NCI-H524 (cell line): ENCODE measurements around the gene DNMBP.
A peak's percentile ranks its signal among the peaks of the same experiment; 100 is the strongest.
"Not testable (repeated sequence)": the region's sequence is repeated elsewhere in the genome, so short reads cannot be mapped to it uniquely, and the experiment has no call there.

Experiments used
- DNase-seq, 2 experiments: peaks; one replicate each; lab custom pipeline; 2025; lab: John Stamatoyannopoulos, UW

The DNMBP gene

DNA sequence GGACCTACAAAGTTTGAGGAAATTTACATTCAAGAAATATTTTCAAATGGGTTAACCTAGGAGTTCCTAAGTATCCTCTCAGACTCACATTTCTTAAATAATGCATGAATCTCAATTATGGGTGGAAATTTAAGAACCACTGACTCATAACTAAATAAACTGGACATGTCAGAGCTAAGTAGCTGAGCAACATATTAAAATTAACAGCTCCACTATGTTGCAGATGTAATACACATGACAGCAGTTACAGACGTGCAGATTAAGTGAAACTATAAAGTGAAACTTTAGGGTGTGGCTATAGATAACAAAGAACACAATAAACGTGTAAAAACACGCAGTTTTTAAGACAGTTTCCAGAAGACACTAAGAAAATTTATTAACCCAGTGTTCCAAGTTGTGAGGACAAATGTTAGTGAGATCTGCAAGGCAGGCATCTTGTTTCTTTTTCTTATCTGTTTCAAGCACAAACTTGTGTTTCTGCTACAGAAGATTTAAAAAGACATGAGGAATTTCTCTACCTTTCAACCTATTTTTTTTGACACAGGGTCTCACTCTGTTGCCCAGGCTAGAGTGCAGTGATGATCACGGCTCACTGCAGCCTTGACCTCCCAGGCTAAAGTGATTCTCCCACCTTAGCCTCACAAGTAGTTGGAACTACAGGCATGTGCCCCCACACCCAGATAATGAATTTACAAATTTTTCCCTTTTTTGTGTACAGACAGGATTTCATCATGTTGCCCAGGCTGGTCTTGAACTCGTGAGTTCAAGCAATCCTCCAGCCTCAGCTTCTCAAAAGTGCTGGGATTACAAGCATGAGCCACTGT lies 25.3 kb downstream of the DNMBP start:
- DNase-seq = no peak

DNA sequence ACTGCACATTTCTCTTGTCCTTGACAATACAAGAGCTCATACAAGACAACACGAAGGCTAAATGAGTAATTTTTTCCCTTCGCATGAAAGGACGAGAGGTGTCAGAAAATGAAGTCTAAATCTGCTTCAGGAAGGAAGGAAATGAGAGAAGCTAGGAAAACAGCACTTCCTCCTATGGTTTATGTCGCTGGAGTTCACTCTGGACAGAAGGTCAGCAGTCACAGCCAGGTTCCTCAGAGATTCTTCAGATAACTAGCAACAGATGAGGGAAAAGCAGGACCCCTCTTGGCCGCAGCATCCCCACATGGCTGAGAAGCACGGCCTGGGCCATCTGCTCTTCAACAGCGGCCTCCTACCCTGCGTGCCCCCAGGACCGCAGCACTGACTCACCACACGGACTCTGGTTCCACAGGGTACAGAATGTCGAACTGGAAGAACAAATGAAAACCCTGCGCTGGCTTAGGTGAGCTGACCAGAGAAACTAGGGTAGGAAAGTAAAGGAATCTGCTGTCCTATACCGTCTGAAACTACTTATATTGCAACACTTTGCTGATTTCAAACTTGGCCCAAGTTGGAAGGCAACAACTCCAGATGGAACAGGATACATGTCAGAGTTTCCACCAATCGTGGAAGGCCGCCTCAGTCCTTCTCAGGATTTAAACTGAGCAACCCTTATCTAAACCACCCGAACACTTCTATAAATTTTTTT lies 26.3 kb downstream of the DNMBP start:
- DNase-seq = peak; percentile 17 to 59

DNA sequence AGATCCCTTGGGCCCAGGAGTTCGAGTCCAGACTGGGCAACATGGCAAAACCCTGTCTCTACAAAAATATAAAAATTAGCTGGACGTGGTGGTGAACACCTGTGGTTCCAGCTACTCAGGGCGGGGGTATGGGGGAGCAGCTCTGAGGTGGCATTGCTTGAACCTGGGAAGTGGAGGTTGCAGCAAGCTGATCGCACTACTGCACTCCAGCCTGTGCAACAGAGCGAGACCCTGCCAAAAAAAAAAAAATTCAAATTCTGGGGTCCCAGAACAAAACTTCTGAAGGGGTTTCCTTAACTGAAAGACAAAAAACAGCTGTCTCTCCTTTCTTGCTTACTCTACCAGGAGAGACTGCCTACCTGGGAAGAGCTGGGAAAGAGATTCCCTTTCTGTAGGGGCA lies 27.0 kb downstream of the DNMBP start:
- DNase-seq = no peak

DNA sequence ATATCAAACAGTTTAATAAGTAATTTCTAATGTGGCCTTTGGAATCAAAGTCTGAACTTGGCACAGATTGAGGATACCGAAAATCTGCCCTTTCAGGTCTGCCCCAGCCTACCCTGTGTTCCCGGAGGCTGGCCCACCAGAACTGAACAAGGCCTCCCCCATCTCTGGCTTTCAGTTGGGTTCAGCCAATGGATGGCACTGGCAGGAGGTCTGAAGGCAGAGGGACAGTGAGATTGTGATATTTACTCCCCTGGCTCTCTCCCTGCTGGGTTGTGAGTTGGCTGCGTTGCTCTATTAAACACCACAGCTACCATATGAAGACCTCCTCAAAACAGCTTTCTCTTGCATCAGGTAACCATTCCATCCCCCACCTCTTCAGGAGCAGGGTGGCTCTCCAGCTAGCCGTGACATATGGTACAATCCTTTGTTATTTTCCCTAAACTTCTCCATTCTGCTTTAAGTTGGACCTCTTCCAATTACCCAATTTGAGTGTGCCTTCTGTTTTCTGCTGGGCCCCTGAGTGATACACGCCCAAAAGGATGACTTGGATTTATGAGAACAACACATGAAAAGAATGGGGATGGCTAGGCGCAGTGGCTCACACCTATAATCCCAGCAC lies 28.1 kb downstream of the DNMBP start:
- DNase-seq = peak; percentile 89 to 92

DNA sequence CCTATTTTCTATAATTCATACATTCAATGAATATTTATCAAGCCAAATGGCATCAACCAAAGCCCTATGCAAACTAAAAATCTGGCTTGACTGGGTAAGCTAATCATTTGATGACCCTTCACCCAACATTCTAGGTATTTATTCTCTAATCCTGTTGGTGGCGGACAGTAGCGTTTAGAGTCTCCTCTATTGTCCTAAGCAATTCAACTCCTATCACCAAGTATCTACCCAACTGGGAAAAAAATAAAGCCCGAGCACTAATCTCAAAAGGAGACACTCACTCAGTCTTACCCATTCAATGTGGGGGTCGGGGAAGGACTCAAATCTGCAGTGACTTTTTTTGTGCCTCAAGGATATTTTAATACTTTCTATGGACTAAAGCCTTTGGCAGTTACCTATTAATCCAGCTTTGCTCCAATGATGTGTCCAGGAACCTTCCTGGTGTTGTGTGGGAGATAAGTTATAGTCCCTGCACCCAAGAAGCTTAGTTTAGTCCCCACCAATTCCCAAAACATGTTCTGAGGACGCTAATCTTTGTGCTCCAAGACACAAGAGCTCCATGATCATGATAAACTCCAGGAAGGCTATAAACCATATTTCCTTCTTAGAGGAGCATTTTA lies 30.6 kb downstream of the DNMBP start:
- DNase-seq = peak in 1 of 2 experiments; percentile 14

DNA sequence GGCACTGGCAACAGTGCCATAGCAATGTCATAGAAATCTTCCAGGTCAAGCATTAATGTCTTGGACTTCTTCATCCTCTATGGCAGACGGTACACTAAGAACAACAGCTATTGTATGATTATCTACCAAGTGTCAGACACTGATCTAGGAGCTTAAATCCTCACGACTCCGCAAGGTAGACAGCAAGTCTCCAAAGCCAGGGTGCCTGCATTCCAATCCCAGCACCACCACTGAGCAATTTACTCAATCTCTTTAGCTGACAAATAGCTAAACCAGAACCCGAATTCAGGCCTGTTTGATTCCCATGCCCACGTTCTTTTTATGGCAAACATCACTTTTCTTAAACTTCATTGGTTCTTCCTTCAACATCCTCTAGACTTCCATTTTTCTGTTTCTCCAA lies 31.8 kb downstream of the DNMBP start:
- peak; percentile 7 to 24 for DNase-seq

DNA sequence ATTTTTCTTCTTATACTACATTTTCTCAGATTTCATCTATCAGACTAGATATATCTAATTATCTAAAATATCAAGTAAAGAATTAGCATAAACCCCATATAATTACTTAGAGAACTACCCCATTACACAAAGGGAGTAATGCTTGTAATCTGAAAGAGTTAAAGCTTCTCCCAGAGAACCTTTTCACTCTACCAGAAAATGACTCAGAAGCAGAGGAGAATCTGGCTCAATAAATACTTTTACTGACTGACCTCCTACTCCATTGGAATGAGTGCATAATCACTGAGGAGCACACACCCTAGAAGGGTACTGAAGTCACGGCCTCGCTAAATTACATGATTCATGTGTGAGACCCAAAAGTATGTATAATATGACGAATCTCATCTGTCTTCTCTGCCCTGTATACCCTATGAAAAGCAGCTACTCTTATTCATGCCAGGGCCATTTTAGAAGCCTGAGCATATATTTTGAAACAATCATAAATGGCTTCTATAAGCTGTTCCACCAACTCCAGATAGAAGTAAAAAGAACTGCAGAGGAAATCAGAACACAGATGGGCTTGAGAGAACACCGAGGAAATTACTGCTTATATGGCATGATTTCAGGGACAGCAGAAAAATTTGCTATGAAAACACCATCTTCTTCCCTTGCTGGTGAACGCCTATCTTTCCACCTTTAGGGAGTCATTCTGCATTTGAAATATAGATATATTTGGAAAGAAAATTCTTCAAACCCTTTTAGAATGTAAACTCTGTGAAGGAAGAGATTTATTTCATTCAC lies 32.7 kb downstream of the DNMBP start:
- DNase-seq = peak; percentile 11 to 37

DNA sequence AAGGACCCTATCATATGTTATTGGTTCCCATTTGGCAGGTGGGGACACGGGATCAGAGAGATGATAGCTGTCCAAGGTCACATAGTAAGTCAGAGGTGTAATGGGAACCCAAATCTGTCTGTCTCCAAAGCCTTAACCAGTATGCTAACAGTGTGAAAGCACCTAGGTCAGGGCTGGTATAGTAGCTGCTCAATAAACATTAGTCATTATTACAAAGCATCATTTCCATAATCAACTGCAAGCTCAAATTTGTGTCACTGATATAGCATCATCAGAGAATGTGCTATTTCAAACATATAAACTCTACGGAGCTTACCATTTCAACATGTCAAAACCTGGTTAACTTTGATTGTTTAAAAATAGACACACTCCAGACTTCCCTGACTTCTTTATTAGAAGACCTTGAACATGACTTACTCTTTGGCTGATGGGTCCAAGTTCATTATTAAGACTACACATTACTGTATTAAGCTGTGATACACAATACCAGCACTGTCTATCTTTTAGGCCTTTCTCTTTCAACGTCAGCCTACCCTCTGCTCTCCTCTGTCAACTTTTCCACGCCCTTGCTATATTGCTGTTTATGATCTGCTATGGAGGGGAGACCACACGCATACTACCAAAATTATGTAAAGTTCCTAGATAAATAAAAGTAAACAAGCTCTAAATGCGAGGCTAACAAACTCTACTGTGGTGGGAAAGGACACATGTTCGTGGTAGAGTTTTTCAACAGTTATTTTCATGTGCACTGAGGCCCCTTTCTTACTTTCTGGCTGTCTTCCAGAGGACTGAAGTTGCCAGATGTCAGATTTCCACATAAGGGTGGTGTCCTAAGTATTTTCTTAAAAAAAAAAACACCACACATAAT lies 33.6 kb downstream of the DNMBP start:
- peak; percentile 48 to 62 for DNase-seq

DNA sequence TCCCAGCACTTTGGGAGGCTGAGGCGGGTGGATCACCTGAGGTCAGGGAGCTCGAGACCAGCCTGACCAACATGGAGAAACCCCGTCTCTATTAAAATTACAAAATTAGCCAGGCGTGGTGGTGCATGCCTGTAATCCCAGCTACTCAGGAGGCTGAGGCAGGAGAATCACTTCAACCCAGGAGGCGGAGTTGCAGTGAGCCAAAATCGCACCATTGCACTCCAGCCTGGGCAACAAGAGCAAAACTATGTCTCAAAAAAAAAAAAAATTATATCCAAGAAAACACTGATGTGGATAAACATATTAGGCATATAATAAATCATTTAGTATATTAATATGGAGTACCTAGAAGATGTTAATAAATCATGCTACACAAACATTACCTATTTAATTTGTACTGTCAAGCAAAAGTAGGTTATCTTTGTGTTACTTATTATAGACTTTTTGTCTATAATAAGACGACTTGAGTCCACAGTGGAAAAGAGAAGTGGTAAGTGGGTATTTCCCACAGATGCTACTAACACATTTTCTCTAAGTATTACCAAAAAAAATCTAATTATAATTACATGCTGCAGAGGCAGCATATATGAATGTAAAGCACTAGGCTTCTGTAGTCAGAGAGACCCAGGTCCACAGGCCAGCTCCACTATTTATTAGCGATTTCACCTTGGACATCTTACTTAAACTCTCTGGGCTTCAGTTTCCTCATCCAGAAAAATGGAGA lies 34.5 kb downstream of the DNMBP start:
- DNase-seq = no peak

DNA sequence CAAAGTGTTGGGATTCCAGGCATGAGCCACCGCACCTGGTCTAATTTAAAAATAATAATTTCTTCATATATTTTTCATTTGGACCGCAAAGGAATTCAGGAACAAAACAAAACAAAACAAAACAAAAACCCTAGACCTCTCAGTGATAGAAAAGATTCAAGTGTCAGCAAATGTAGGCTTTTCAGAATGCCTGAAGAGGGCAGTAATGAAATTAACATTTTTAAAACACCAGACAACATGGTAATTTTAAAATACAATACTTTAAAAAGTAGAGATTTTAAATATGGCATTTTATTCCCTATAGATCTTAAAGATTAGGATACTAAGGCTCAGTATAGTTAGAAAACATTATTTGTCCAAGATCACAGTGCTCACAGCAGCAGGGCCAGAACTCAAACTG lies 36.6 kb downstream of the DNMBP start:
- no peak for DNase-seq

DNA sequence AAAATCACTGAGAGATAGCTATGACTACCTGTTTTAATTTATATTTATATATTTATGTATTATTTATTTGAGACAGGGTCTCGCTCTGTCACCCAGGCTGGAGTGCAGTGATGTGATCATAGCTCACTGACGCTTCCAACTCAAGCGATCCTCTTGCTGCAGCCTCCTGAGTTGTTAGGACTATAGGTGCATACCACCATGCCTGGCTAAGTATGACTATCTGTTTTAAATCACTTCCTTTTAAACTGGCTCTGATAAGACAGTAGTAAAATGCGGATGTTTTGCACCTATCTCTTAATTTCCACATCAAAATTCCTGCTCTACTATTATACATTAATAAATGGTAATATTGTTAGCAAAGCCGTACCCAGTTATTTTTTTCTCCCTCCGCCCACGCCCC lies 41.8 kb downstream of the DNMBP start:
- DNase-seq = no peak

DNA sequence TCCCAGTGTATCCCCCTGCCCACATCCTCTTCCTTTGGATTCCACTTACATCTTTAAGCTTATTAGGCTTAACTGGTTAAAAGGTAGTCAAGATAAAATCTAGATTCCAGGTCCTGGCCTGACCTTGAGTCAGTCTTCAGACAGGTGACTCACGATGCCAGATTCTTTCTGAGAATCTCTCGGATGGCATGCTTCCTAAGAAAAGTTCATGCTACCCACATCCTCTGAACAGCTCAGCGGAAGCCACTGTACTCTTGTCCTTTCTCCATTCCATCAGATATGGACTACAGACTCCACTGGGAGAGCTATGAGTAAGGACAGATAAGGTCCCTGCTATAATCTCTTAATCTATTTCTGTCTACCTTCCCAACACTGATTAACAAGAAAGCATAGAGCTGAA lies 43.4 kb downstream of the DNMBP start:
- no peak for DNase-seq

DNA sequence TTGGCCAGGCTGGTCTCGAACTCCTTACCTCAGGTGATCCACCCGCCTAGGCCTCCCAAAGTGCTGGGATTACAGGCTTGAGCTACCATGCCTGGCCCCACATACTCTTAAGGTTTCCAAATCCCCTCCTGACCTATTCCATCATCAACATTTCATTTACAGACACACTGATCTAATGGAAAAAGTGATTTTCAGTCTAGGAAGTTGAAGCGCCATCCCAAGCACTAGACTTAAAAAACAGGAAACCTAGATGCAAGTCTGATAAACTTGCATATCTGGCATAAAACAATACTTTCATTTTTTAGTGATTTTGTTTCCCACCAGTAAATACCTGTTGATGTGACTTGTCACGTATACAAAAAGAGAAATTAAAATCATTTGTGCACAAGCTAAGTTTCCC lies 44.0 kb downstream of the DNMBP start:
- no peak for DNase-seq

DNA sequence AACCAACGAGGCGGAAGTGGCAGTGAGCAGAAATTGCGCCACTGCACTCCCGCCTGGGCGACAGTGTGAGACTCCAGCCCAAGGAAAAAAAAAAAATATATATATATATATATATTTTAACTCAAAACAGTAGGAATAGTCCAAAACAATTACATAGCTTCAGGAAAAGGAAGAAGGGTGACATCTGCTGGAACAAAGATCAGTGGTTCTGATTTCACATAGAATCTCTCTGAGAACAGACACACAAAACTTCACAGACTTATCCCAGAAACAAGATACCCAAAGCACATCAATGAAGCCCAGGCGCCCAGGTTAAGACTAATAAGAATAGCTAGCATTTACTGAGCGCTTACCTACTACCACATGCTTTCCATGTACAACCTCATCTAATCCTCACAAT lies 45.0 kb downstream of the DNMBP start:
- no peak for DNase-seq

DNA sequence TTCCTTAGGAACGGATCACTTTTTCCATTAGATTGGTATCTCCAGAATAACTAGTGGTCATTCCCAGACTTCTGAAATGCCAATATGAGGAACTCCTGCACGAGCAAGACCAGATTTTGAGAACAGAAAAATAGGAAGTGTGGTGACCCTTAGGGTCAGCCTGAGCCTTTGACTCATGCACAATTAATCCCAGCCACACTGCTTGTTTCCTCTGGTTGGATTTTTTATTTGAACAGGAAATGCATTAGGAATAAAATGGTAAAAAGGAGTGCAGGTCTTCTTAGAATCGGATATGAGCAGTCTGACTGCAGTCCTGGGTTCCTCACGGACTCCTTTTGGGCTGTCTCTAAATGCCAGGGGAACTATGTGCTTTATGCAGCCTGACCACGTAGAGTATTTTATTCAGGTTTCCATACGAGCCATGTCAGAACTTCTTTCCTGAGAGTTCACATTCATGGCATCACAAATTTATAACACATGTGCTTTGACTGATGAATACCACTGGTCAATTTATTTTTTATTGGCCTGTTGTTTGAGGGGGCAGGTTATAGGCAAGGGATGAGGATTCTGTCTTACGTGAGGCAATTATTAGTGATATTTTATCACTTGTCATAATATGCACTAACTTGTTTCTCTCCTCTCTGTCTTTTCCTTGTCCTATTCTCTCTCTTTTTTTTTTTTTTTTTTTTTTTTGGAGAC lies 46.1 kb downstream of the DNMBP start:
- not testable (repeated sequence) for DNase-seq

DNA sequence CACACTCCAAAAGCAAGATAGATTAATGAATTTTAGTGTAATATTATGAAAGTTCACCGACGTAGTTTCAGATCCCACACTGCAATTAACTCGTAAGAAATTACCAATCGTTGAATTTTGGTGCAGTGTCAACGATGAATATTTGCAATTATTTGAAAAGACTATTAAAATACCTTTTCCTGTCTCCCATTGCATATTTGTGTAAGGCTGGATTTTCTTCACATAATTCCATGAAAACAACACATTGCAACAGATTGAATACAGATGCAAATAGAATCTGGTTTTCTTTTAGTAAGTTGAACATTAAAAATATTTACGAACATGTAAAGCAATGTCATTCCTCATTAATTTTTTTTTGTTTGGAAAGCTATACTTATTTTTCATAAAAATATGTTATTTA lies 50.9 kb downstream of the DNMBP start:
- no peak for DNase-seq

DNA sequence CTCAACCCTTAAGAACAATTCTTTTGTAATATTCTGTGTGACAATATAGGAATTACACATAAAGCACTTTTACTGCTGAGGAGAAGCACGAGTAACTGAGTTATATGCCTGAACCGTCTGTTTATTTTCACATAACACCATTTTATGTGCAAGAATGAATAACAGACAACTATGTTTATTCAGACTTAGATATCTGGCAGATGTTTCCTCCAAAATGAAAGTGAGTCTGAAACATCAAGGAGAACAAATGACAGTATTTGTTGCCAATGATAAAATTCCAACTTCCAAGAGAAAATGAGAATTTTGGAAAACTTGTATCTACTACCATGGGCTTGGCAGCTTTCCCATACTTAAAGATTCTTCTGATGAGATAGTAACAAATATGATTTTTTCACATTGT lies 51.4 kb downstream of the DNMBP start:
- DNase-seq = no peak

DNA sequence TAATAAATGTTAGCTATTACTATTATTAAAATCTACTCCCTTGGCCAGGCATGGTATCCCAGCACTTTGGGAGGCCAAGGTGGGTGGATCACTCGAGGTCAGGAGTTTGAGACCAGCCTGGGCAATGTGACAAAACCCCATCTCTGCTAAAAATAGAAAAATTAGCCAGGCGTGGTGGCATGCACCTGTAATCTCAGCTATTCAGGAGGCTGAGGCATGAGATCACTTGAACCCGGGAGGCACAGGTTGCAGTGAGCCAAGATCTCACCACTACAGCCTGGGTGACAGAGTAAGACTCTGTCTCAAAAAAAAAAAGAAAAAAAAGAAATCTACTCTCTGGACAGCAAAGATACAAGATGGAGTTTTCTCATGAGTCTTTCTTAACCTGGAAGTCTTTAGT lies 56.2 kb downstream of the DNMBP start:
- DNase-seq = not testable (repeated sequence)

DNA sequence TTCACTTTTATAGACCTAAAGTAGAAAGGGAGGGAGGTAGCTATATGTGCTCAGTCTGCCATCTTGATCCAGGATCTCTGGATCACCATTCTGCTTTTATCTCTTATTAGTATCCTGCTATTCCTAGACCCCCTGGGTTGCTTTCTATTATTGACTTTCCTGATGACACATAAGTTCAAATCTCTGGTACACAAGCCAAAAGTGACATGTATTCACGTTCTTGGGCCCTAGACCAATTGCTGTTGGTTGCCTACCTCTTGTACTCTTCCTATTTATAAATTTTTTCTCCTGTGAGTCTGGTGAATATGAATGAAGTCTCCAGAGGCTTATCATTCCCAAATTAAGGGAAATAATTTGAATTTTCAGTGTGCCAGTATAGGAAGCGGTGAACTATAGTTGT lies 56.9 kb downstream of the DNMBP start:
- no peak for DNase-seq

DNA sequence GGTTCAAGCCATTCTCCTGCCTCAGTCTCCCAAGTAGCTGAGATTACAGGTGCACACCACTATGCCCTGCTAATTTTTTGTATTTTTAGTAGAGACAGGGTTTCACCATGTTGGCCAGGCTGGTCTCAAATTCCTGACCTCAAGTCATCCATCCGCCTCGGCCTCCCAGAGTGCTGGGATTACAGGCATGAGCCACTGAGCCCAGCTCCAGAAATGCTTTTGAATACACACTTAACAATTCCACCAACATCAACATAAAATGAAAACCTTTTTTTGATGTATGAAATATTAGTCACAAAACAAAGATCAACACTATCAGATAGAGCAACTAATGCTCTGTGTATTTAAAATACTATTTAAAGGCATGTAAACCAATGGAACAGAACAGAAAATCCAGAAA lies 63.7 kb downstream of the DNMBP start:
- DNase-seq = not testable (repeated sequence)
